ENCODE measurements around the gene RUSC1.
A peak's percentile ranks its signal among the peaks of the same experiment; 100 is the strongest.

RUSC1 gene

DNA sequence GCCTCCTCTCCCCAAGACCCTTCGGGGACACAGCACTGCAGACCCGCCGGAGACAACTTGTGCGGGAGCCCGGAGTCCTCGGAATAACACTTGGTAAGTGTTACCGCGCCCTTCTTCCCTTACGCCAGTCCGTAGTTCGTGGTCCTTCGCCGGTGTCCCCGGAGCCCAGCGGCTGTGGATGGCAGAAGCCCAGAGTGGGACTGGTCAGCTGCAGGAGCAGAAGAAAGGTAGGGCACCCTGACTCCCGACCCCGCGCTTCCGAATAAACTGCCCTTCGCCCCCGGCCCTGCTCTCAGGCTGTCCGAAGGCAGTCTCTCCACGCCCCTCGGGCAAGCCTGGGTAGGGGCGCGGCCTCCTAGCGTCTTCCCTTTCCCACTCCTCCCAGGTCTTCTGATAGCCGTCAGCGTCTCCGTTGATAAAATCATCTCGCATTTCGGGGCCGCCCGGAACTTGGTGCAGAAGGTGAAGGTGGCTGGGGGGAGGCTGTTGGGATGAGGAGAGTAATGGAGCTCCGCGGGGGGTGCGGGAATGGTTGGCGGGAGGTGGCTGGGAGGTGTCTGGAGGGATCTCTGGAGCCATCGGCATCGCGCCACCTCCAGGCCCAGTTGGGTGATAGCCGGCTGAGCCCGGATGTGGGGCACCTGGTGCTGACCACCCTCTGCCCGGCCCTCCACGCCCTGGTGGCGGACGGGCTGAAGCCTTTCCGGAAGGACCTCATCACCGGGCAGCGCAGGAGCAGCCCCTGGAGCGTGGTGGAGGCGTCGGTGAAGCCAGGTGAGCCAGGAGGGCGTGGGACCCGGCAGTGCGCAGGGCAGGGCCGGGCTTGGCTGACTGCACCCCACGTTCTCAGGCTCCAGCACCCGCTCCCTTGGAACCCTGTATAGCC lies 4.3 kb downstream of the RUSC1 start:
- Histone ChIP-seq H3K4me3 (ENCODE audit: low read length in 2 of 2) (peak overlapping the region; percentile 76 to 90), H2AFZ (ENCODE audit: low read length) (peak overlapping the region; percentile 92), H2BK120ac (ENCODE audit: low read depth, low read length) (peak overlapping the region; percentile 5), H3K4ac (ENCODE audit: low read length) (peak overlapping the region; percentile 53), H3K27me3 (ENCODE audit: control insufficient read depth in 3 of 3, insufficient read depth in 3 of 3, low read depth in 1 of 3, low read length in 3 of 3) (no peaks in the 10 kb centered on the region), H3K18ac (ENCODE audit: low read length) (peak overlapping the region; percentile 96), H3K14ac (ENCODE audit: low read length) (peak overlapping the region; percentile 94), H2BK5ac (ENCODE audit: low read length) (peak overlapping the region; percentile 53), H3K9me3 (replicated peaks in 1 of 2; ENCODE audit: control insufficient read depth in 2 of 2, insufficient read depth in 1 of 2, low read depth in 1 of 2, low read length in 2 of 2) (no peaks in the 10 kb centered on the region), H3K4me1 (ENCODE audit: control insufficient read depth in 2 of 2, insufficient read depth in 1 of 2, low read depth in 1 of 2, low read length in 2 of 2) (peaks cover 23 to 24% of the 10 kb centered on the region in 2 donors), H3K4me2 (ENCODE audit: insufficient read depth, low read length, poor library complexity, severe bottlenecking) (peak overlapping the region; percentile 96), H4K8ac (ENCODE audit: low read depth, low read length) (peak overlapping the region; percentile 96), H2BK15ac (ENCODE audit: low read length) (peak overlapping the region; percentile 97), H2AK5ac (ENCODE audit: low read depth, low read length) (peak overlapping the region; percentile 98), H3K79me1 (ENCODE audit: low read depth, low read length) (peaks cover 19% of the 10 kb centered on the region), H3K27ac (replicated peaks; ENCODE audit: low read length) (peak overlapping the region; percentile 75), H3K9ac (ENCODE audit: low read depth, low read length, poor library complexity) (peak overlapping the region; percentile 98), H3K23ac (ENCODE audit: low read depth, low read length, poor library complexity) (peak overlapping the region; percentile 96), H2BK12ac (ENCODE audit: low read length) (peak overlapping the region; percentile 41), H3K36me3 (replicated peaks in 1 of 2; ENCODE audit: control insufficient read depth in 2 of 2, insufficient read depth in 2 of 2, low read length in 2 of 2) (peaks cover 21 to 60% of the 10 kb centered on the region in 2 donors), H4K91ac (ENCODE audit: low read depth, low read length, poor library complexity) (peak overlapping the region; percentile 72)
- no CpG with 5 or more reads among the region's 59 CpGs for WGBS, 2 donors (ENCODE audit: extremely low coverage in 2 of 2, insufficient read length in 2 of 2, insufficient replicate concordance in 1 of 2)
- DNase-seq (ENCODE audit: low spot score), result no peak

DNA sequence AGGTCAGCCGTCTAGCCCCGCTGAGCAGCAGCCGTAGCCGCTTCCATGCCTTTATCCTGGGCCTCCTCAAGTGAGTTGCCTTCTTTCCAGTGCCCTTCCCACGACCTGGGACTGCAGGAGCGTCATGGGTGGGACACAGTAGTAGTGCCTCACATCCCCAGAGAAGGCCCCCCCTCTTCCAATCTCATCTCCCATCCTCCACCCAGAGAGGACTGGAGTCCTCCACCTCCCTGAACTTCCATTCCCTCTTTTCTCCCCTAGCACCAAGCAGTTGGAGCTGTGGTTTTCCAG lies 4.9 kb downstream of the RUSC1 start:
- Histone ChIP-seq H2BK120ac (ENCODE audit: low read depth, low read length) (peak overlapping the region; percentile 5), H4K91ac (ENCODE audit: low read depth, low read length, poor library complexity) (peak overlapping the region; percentile 72), H3K27me3 (ENCODE audit: control insufficient read depth in 3 of 3, insufficient read depth in 3 of 3, low read depth in 1 of 3, low read length in 3 of 3) (no peaks in the 10 kb centered on the region), H3K27ac (replicated peaks; ENCODE audit: low read length) (no peak overlapping the region), H3K4ac (ENCODE audit: low read length) (peak overlapping the region; percentile 53), H2BK15ac (ENCODE audit: low read length) (peak overlapping the region; percentile 75), H3K4me2 (ENCODE audit: insufficient read depth, low read length, poor library complexity, severe bottlenecking) (peak overlapping the region; percentile 96), H4K8ac (ENCODE audit: low read depth, low read length) (peak overlapping the region; percentile 96), H3K36me3 (replicated peaks in 1 of 2; ENCODE audit: control insufficient read depth in 2 of 2, insufficient read depth in 2 of 2, low read length in 2 of 2) (peaks cover 25 to 60% of the 10 kb centered on the region in 2 donors), H2AK5ac (ENCODE audit: low read depth, low read length) (peak overlapping the region; percentile 98), H3K18ac (ENCODE audit: low read length) (peak overlapping the region; percentile 96), H3K4me3 (ENCODE audit: low read length in 2 of 2) (peak overlapping the region; percentile 76 to 90), H3K9ac (ENCODE audit: low read depth, low read length, poor library complexity) (peak overlapping the region; percentile 98), H3K14ac (ENCODE audit: low read length) (peak overlapping the region; percentile 75), H3K79me1 (ENCODE audit: low read depth, low read length) (peaks cover 19% of the 10 kb centered on the region), H2AFZ (ENCODE audit: low read length) (no peak overlapping the region), H2BK12ac (ENCODE audit: low read length) (no peak overlapping the region), H2BK5ac (ENCODE audit: low read length) (peak overlapping the region; percentile 53), H3K9me3 (replicated peaks in 1 of 2; ENCODE audit: control insufficient read depth in 2 of 2, insufficient read depth in 1 of 2, low read depth in 1 of 2, low read length in 2 of 2) (no peaks in the 10 kb centered on the region), H3K4me1 (ENCODE audit: control insufficient read depth in 2 of 2, insufficient read depth in 1 of 2, low read depth in 1 of 2, low read length in 2 of 2) (peaks cover 20 to 24% of the 10 kb centered on the region in 2 donors), H3K23ac (ENCODE audit: low read depth, low read length, poor library complexity) (peak overlapping the region; percentile 96)
- no peak for DNase-seq (ENCODE audit: low spot score)
- WGBS, 2 donors (ENCODE audit: extremely low coverage in 2 of 2, insufficient read length in 2 of 2, insufficient replicate concordance in 1 of 2), result no CpG with 5 or more reads among the region's 6 CpGs

DNA sequence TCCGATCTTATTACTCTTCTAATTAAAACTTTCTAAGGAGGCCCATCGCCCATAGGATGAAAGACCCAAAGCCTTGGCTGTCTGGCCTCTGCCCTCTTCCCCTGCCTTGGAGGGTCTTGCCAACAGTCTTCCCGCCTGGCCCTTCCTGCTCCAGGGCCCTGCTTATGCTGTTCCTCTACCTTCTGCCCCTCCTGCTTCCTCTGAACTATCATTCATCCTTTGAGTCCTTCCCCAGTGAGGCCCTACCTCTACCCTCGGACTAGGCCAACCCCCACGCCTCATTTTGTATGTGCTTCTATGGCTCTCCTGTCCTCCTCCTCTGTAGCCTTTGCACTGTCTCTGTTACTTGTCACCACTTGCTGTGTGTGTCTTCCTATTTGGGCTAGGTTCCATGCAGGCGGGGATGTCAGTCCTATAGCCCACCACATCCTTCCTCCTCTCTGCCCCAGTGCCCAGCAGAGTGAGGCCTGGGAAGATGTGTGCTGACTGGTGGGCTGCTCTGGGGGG lies 5.4 kb downstream of the RUSC1 start:
- Histone ChIP-seq H2BK15ac (ENCODE audit: low read length) (no peak overlapping the region), H3K9ac (ENCODE audit: low read depth, low read length, poor library complexity) (peak overlapping the region; percentile 44), H3K27me3 (ENCODE audit: control insufficient read depth in 3 of 3, insufficient read depth in 3 of 3, low read depth in 1 of 3, low read length in 3 of 3) (no peaks in the 10 kb centered on the region), H3K4ac (ENCODE audit: low read length) (no peak overlapping the region), H3K4me1 (ENCODE audit: control insufficient read depth in 2 of 2, insufficient read depth in 1 of 2, low read depth in 1 of 2, low read length in 2 of 2) (peaks cover 20% of the 10 kb centered on the region in 2 donors), H2BK5ac (ENCODE audit: low read length) (peak overlapping the region; percentile 39), H2BK120ac (ENCODE audit: low read depth, low read length) (no peak overlapping the region), H3K79me1 (ENCODE audit: low read depth, low read length) (peaks cover 19% of the 10 kb centered on the region), H3K14ac (ENCODE audit: low read length) (no peak overlapping the region), H2AFZ (ENCODE audit: low read length) (no peak overlapping the region), H3K9me3 (replicated peaks in 1 of 2; ENCODE audit: control insufficient read depth in 2 of 2, insufficient read depth in 1 of 2, low read depth in 1 of 2, low read length in 2 of 2) (no peaks in the 10 kb centered on the region), H3K27ac (replicated peaks; ENCODE audit: low read length) (no peak overlapping the region), H3K4me2 (ENCODE audit: insufficient read depth, low read length, poor library complexity, severe bottlenecking) (no peak overlapping the region), H4K91ac (ENCODE audit: low read depth, low read length, poor library complexity) (no peak overlapping the region), H3K4me3 (ENCODE audit: low read length in 2 of 2) (peak overlapping the region in 1 of 2 donors; percentile 11), H2AK5ac (ENCODE audit: low read depth, low read length) (no peak overlapping the region), H2BK12ac (ENCODE audit: low read length) (no peak overlapping the region), H3K18ac (ENCODE audit: low read length) (peak overlapping the region; percentile 17), H4K8ac (ENCODE audit: low read depth, low read length) (no peak overlapping the region), H3K36me3 (replicated peaks in 1 of 2; ENCODE audit: control insufficient read depth in 2 of 2, insufficient read depth in 2 of 2, low read length in 2 of 2) (peaks cover 29 to 60% of the 10 kb centered on the region in 2 donors), H3K23ac (ENCODE audit: low read depth, low read length, poor library complexity) (peak overlapping the region; percentile 43)
- no CpG with 5 or more reads among the region's 6 CpGs for WGBS, 2 donors (ENCODE audit: extremely low coverage in 2 of 2, insufficient read length in 2 of 2, insufficient replicate concordance in 1 of 2)
- no peak for DNase-seq (ENCODE audit: low spot score)

DNA sequence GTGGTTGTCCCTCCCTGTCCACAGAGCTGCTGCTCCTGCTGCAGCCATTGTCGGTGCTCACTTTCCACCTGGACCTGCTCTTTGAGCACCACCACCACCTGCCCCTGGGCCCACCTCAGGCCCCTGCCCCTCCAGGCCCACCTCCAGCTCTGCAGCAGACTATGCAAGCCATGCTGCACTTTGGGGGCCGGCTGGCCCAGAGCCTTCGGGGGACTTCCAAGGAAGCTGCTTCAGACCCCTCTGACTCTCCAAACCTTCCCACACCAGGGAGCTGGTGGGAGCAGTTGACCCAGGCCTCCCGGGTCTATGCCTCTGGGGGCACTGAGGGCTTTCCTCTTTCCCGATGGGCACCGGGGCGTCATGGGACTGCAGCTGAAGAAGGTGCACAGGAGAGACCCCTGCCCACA lies 5.9 kb downstream of the RUSC1 start:
- H3K27ac ChIP-seq (replicated peaks; ENCODE audit: low read length), result no peak overlapping the region
- no peak overlapping the region for H3K4me2 ChIP-seq (ENCODE audit: insufficient read depth, low read length, poor library complexity, severe bottlenecking)
- no peak overlapping the region for H3K14ac ChIP-seq (ENCODE audit: low read length)
- no peaks in the 10 kb centered on the region for H3K9me3 ChIP-seq (replicated peaks in 1 of 2; ENCODE audit: control insufficient read depth in 2 of 2, insufficient read depth in 1 of 2, low read depth in 1 of 2, low read length in 2 of 2)
- no peak overlapping the region for H3K4ac ChIP-seq (ENCODE audit: low read length)
- peaks cover 19% of the 10 kb centered on the region for H3K79me1 ChIP-seq (ENCODE audit: low read depth, low read length)
- peak overlapping the region; percentile 39 for H2BK5ac ChIP-seq (ENCODE audit: low read length)
- peak overlapping the region; percentile 43 for H3K23ac ChIP-seq (ENCODE audit: low read depth, low read length, poor library complexity)
- H3K9ac ChIP-seq (ENCODE audit: low read depth, low read length, poor library complexity), result no peak overlapping the region
- no CpG with 5 or more reads among the region's 7 CpGs for WGBS, 2 donors (ENCODE audit: extremely low coverage in 2 of 2, insufficient read length in 2 of 2, insufficient replicate concordance in 1 of 2)
- H4K8ac ChIP-seq (ENCODE audit: low read depth, low read length), result no peak overlapping the region
- no peak for DNase-seq (ENCODE audit: low spot score)
- no peak overlapping the region for H2BK12ac ChIP-seq (ENCODE audit: low read length)
- H2BK15ac ChIP-seq (ENCODE audit: low read length), result no peak overlapping the region
- H2AFZ ChIP-seq (ENCODE audit: low read length), result no peak overlapping the region
- H3K18ac ChIP-seq (ENCODE audit: low read length), result no peak overlapping the region
- peaks cover 29 to 60% of the 10 kb centered on the region in 2 donors for H3K36me3 ChIP-seq (replicated peaks in 1 of 2; ENCODE audit: control insufficient read depth in 2 of 2, insufficient read depth in 2 of 2, low read length in 2 of 2)
- peaks cover 16% of the 10 kb centered on the region in 2 donors for H3K4me1 ChIP-seq (ENCODE audit: control insufficient read depth in 2 of 2, insufficient read depth in 1 of 2, low read depth in 1 of 2, low read length in 2 of 2)
- no peaks in the 10 kb centered on the region for H3K27me3 ChIP-seq (ENCODE audit: control insufficient read depth in 3 of 3, insufficient read depth in 3 of 3, low read depth in 1 of 3, low read length in 3 of 3)
- H2AK5ac ChIP-seq (ENCODE audit: low read depth, low read length), result no peak overlapping the region
- no peak overlapping the region for H3K4me3 ChIP-seq (ENCODE audit: low read length in 2 of 2)
- no peak overlapping the region for H4K91ac ChIP-seq (ENCODE audit: low read depth, low read length, poor library complexity)
- no peak overlapping the region for H2BK120ac ChIP-seq (ENCODE audit: low read depth, low read length)

Data from neuronal stem cell (in vitro differentiated cells).